NCI-H524 treated with DMSO at 0.1 percent for 48 hours (cell line): ENCODE measurements around the gene ERCC6.

Experiments
- DNase-seq: peaks from one replicate; lab custom pipeline; 2025; lab: John Stamatoyannopoulos, UW

ERCC6 gene

GRCh38 chr10:49512121-49512809 is 26.7 kb downstream of the ERCC6 start:
- no peak for DNase-seq

GRCh38 chr10:49509771-49510303 is 29.1 kb downstream of the ERCC6 start:
- no peak for DNase-seq

- DNase-seq = no peak
Measured at GRCh38 chr10:49508654-49509053, 30.3 kb downstream of the ERCC6 start.

- no peak for DNase-seq
Measured at GRCh38 chr10:49508249-49508648, 30.7 kb downstream of the ERCC6 start.

- DNase-seq = no peak
Measured at GRCh38 chr10:49505589-49505988, 33.3 kb downstream of the ERCC6 start.

GRCh38 chr10:49505076-49505475 is 33.8 kb downstream of the ERCC6 start:
- DNase-seq = no peak

GRCh38 chr10:49504528-49504927 is 34.4 kb downstream of the ERCC6 start:
- no peak for DNase-seq

GRCh38 chr10:49502358-49502757 is 36.6 kb downstream of the ERCC6 start:
- no peak for DNase-seq

- no peak for DNase-seq
Measured at GRCh38 chr10:49500412-49500811, 38.5 kb downstream of the ERCC6 start.

- DNase-seq = no peak
Measured at GRCh38 chr10:49499305-49499851, 39.5 kb downstream of the ERCC6 start.

- DNase-seq = no peak
Measured at GRCh38 chr10:49498425-49498824, 40.5 kb downstream of the ERCC6 start.

- no peak for DNase-seq
Measured at GRCh38 chr10:49497358-49497757, 41.6 kb downstream of the ERCC6 start.

- no peak for DNase-seq
Measured at GRCh38 chr10:49488056-49488717, 50.7 kb downstream of the ERCC6 start.

- no peak for DNase-seq
Measured at GRCh38 chr10:49486738-49487137, 52.2 kb downstream of the ERCC6 start.

- DNase-seq = no peak
Measured at GRCh38 chr10:49486009-49486408, 52.9 kb downstream of the ERCC6 start.

- DNase-seq = no peak
Measured at GRCh38 chr10:49484486-49485235, 54.3 kb downstream of the ERCC6 start.

- no peak for DNase-seq
Measured at GRCh38 chr10:49478819-49479218, 60.1 kb downstream of the ERCC6 start.

GRCh38 chr10:49474901-49475300 is 64.0 kb downstream of the ERCC6 start:
- DNase-seq = no peak

- DNase-seq = no peak
Measured at GRCh38 chr10:49471532-49471931, 67.4 kb downstream of the ERCC6 start.

- DNase-seq = no peak
Measured at GRCh38 chr10:49465736-49466135, 73.2 kb downstream of the ERCC6 start.
